ENCODE data around the gene SH3RF3. TPM values are rescaled to one million over a fixed set of nuclear protein-coding genes. Genes with fewer than 3 reads are reported as not detected.
"Not testable (repeated sequence)": the region's sequence is repeated elsewhere in the genome, so short reads cannot be mapped to it uniquely, and the experiment has no call there.

The SH3RF3 gene
- total and polyA plus RNA-seq, 5 donors: 5.7 to 8.8 (median 8.1) TPM

DNA sequence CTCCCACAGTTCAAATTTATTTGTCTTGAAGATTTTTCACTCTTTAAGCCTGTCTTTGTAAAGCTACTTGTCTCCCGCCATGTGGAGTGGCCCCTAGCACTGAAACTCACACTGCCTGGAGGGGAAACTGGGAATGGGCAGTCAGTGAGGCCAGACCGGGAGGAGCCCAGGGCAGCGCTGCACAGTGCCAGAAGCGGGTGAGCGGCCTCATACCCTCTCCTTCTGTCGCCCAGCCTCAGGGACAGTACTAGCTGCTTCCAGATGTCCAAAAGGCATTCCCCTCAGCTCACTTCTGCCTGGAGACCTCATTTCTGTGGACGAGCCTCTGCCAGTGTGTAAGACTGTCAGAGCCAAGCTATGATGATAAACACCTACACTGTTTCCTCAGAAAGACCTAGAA is 404.8 kb downstream of the SH3RF3 start:
- 83% methylated on average over 7 of the region's 7 CpGs for WGBS
- intact Hi-C loops (cut with DNase I): no loop called here
- Histone ChIP-seq H3K4me1 (ENCODE audit: control insufficient read depth, insufficient read depth, low read length) (no peaks in the 10 kb centered on the region), H3K4me3 (ENCODE audit: low read length) (no peak overlapping the region), H3K9me3 (ENCODE audit: control insufficient read depth, low read length) (no peaks in the 10 kb centered on the region), H3K27me3 (ENCODE audit: control insufficient read depth, insufficient read depth) (no peaks in the 10 kb centered on the region), H3K27ac (ENCODE audit: low read length) (no peak overlapping the region)
- no peak for ATAC-seq
- peak in 1 of 3 donors; percentile 5 for DNase-seq

DNA sequence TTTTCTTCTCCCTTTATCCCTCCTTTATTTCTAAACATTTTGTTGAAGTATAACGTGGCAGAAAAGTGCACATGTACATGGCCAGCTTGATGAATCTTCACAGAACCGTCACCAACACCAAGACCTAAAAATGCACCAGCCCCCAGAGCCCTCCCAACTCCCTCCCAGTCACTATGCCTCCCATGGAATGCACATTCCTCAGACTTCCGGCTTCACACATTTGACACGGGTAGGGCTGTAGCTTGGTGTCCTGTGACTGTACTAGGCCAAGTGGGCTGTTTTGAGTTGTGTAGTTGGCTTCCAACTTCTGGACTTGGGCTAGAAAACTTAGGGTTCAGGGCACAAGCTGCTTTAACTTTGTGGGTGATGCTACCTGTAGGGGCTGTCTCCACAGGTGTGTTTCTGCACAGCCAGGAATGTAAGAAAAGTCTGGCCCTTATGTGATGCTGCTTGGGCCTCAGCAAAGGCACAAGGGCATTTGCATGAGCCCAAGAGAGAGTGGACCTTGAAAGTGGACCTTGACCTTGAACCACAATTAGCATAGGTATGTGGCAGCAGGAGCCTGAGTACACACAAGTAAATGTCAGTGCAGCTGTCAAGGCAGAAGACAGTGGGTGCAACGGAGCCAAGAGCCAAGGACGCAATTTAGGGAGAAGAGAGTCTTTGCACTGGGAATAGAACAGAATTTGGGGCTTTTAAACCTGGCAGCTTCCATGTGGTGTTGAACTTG is 406.4 kb downstream of the SH3RF3 start:
- no peak overlapping the region for H3K4me3 ChIP-seq (ENCODE audit: low read length)
- peak in 1 of 3 donors; percentile 7 for DNase-seq

DNA sequence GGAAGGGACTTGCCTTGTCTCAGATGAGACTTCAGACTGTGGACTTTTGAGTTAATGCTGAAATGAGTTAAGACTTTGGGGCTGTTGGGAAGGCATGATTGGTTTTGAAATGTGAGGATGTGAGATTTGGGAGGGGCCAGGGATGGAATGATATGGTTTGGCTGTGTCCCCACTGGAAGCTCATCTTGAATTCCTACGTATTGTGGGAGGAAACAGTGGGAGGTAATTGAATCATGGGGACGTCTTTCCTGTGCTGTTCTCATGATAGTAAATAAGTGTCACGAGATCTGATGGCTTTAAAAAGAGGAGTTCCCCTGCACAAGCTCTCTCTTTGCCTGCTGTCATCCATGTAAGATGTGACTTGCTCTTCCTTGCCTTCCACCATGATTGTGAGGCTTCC is 407.6 kb downstream of the SH3RF3 start:
- H3K9me3 ChIP-seq (ENCODE audit: control insufficient read depth, low read length); H3K27ac ChIP-seq (ENCODE audit: low read length); DNase-seq; ATAC-seq; intact Hi-C loops (cut with DNase I); H3K4me3 ChIP-seq (ENCODE audit: low read length); H3K4me1 ChIP-seq (ENCODE audit: control insufficient read depth, insufficient read depth, low read length); H3K27me3 ChIP-seq (ENCODE audit: control insufficient read depth, insufficient read depth): not testable (repeated sequence)
- 40% methylated on average over 3 of the region's 3 CpGs for WGBS

More for the DNA sequence above, 406.4 kb downstream of the SH3RF3 start:
- intact Hi-C loops (cut with DNase I): no loop called here
- H3K27ac ChIP-seq (ENCODE audit: low read length): no peak overlapping the region
- no peaks in the 10 kb centered on the region for H3K4me1 ChIP-seq (ENCODE audit: control insufficient read depth, insufficient read depth, low read length)
- no peaks in the 10 kb centered on the region for H3K27me3 ChIP-seq (ENCODE audit: control insufficient read depth, insufficient read depth)
- ATAC-seq: no peak
- H3K9me3 ChIP-seq (ENCODE audit: control insufficient read depth, low read length): no peaks in the 10 kb centered on the region
- WGBS: 52% methylated on average over 6 of the region's 6 CpGs

DNA sequence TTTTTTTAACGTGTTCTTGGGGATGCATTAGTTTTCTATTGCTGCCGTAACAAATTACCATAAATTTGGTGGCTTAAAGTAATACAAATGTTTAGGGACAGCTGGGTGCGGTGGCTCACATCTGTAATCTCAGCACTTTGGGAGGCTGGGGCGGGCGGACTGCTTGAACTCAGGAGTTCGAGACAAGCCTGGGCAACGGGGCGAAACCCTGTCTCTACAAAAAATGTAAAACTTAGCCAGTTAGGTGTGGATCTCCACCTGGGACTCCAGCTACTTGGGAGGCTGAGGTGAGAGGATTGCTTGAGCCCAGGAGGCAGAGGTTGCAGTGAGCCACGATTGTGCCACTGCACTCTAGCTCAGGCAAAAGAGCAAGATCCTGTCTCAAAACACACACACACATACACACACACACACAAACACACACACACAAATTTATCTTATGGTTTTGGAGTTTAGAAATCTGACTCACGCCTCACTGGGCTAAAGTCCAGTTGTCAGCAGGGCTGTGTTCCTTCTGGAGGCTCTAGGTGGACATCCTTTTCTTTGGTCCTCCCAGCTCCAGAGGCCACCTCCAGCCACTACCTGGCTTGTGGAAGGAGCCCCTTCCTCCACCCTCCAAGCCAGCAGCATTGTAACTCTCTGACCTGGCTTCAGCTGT is 408.7 kb downstream of the SH3RF3 start:
- DNase-seq: no peak
- no peak for ATAC-seq
- H3K27ac ChIP-seq (ENCODE audit: low read length): no peak overlapping the region
- intact Hi-C loops (cut with DNase I): no loop called here
- 81% methylated on average over 10 of the region's 10 CpGs for WGBS
- H3K27me3 ChIP-seq (ENCODE audit: control insufficient read depth, insufficient read depth): no peaks in the 10 kb centered on the region
- H3K4me1 ChIP-seq (ENCODE audit: control insufficient read depth, insufficient read depth, low read length): no peaks in the 10 kb centered on the region
- H3K9me3 ChIP-seq (ENCODE audit: control insufficient read depth, low read length): no peaks in the 10 kb centered on the region
- H3K4me3 ChIP-seq (ENCODE audit: low read length): no peak overlapping the region

DNA sequence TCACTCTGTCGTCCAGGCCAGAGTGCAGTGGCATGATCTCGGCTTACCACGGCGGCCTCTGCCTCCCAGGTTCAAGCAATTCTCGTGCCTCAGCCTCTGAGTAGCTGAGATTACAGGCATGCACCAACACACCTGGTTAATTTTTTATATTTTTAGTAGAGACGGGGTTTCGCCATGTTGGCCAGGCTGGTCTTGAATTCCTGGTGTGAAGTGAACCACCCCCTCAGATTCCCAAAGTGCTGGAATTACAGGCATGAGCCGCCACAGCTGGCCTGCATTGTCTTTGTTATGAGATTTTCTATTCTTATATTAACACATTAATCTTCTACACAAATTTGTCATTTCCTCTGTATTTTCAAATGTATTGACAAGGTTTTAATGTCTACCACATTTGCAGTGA is 409.5 kb downstream of the SH3RF3 start:
- intact Hi-C loops (cut with DNase I): no loop called here
- 71% methylated on average over 8 of the region's 8 CpGs for WGBS
- no peaks in the 10 kb centered on the region for H3K27me3 ChIP-seq (ENCODE audit: control insufficient read depth, insufficient read depth)
- no peaks in the 10 kb centered on the region for H3K9me3 ChIP-seq (ENCODE audit: control insufficient read depth, low read length)
- ATAC-seq: no peak
- H3K27ac ChIP-seq (ENCODE audit: low read length): no peak overlapping the region
- H3K4me3 ChIP-seq (ENCODE audit: low read length): no peak overlapping the region
- DNase-seq: no peak
- no peaks in the 10 kb centered on the region for H3K4me1 ChIP-seq (ENCODE audit: control insufficient read depth, insufficient read depth, low read length)

DNA sequence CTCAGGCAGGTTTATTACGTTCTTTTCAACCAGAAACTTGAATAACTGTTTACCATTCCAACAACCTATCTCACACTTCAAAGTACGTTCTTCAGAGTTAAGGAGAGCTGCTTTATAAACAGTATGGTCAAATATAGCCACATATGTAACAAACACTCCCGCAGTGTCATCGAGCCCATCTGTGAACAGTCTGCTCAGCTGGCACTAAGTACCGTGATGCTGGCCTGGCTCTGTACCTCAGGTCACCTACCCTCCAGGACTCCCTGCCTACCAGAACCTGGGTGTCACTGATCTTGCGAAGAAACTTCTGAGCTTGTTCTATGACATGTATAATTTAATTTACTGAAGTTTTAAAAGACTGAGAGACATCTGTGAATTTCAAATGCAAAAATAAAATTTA is 413.4 kb downstream of the SH3RF3 start:
- no peaks in the 10 kb centered on the region for H3K27me3 ChIP-seq (ENCODE audit: control insufficient read depth, insufficient read depth)
- no peak overlapping the region for H3K4me3 ChIP-seq (ENCODE audit: low read length)
- 68% methylated on average over 6 of the region's 6 CpGs for WGBS
- intact Hi-C loops (cut with DNase I): loop anchor here in 1 of 4 donors (10.0 kb wide), 1 partner anchor 182 kb away; no protein-coding TSS in a partner anchor
- H3K9me3 ChIP-seq (ENCODE audit: control insufficient read depth, low read length): no peaks in the 10 kb centered on the region
- no peaks in the 10 kb centered on the region for H3K4me1 ChIP-seq (ENCODE audit: control insufficient read depth, insufficient read depth, low read length)
- ATAC-seq: peak in 1 of 2 donors; percentile 31
- DNase-seq: no peak
- no peak overlapping the region for H3K27ac ChIP-seq (ENCODE audit: low read length)

DNA sequence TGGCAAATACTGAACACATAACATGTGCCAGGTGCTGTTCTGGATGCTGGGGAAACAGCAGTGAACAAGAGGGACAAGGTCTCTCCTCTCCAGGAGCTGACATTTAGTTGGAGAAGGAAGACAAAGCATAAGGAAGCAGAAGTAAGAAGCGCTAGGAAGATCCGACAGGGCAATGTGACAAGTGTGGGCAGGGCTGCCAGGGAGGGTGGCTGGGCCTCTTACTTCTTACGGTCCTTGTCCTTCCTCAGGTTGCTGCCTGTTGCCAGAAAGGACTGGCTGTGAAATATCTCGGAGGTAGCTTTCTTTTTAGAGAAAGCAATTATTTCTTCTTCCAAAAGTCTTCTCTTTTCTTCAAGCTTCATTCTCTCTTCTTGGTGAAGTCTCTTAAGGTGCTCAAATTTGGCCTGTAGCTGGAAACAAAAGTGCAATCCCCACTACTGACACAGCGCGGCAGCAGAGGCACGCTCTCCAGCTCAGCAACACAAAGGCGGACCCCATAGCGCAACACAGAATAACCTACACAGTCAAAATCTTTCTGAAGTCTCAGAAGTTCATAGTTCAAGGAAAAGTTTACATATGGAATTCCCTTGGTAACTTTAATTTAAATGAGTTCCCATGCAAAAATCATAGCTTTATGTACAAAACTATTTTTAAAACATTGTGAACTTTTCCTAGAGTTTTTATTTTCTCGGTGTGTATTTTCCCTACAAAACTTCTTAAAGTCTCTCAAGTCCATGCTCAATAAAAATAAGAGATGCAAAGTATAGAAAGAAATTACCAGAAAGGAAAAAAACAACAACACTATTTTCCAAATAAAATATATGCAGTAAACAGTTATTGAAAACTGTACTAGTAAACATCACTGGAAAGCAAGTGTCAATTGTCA is 417.1 kb downstream of the SH3RF3 start:
- H3K4me1 ChIP-seq (ENCODE audit: control insufficient read depth, insufficient read depth, low read length): no peaks in the 10 kb centered on the region
- WGBS: 31% methylated on average over 10 of the region's 10 CpGs
- intact Hi-C loops (cut with DNase I): loop anchor here in 3 of 4 donors (5.0 to 10.0 kb wide), 4 partner anchors 66 to 186 kb away; partner anchors contain the start of genes SEPTIN10 (in 1 of the 3) and SOWAHC (in 1 of the 3)
- H3K27ac ChIP-seq (ENCODE audit: low read length): no peak overlapping the region
- H3K27me3 ChIP-seq (ENCODE audit: control insufficient read depth, insufficient read depth): no peaks in the 10 kb centered on the region
- DNase-seq: peak; percentile 63 to 88 (median 83)
- ATAC-seq: peak; percentile 84 to 87
- no peak overlapping the region for H3K4me3 ChIP-seq (ENCODE audit: low read length)
- no peaks in the 10 kb centered on the region for H3K9me3 ChIP-seq (ENCODE audit: control insufficient read depth, low read length)

DNA sequence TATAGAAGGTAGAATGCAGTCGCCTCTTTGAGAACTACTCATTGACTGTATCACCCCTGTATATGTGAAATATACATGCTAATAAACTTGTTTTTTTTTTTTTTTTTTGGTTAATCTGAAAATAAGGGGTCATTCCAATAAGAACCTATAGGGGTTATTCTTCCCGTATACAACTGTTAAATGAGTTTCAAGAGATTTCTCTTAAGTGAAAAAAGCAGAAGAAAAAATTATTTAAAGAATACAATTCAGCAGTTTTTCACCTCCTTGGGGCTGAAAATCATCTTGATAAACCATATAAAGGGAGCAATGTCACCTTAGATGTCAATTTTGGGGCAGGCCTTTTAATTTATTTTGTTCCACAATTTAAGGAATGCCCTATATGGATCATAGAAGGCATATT is 418.3 kb downstream of the SH3RF3 start:
- ATAC-seq (no peak), DNase-seq (no peak)
- Histone ChIP-seq H3K4me3 (ENCODE audit: low read length) (no peak overlapping the region), H3K27ac (ENCODE audit: low read length) (no peak overlapping the region), H3K27me3 (ENCODE audit: control insufficient read depth, insufficient read depth) (no peaks in the 10 kb centered on the region), H3K9me3 (ENCODE audit: control insufficient read depth, low read length) (no peaks in the 10 kb centered on the region), H3K4me1 (ENCODE audit: control insufficient read depth, insufficient read depth, low read length) (no peaks in the 10 kb centered on the region)
- whole genome bisulfite sequencing: 88% methylated on average over 2 of the region's 2 CpGs
- intact Hi-C loops (cut with DNase I): loop anchor here in 3 of 4 donors (5.0 to 10.0 kb wide), 4 partner anchors 65 to 185 kb away; partner anchors contain the start of genes SEPTIN10 (in 1 of the 3) and SOWAHC (in 1 of the 3)

DNA sequence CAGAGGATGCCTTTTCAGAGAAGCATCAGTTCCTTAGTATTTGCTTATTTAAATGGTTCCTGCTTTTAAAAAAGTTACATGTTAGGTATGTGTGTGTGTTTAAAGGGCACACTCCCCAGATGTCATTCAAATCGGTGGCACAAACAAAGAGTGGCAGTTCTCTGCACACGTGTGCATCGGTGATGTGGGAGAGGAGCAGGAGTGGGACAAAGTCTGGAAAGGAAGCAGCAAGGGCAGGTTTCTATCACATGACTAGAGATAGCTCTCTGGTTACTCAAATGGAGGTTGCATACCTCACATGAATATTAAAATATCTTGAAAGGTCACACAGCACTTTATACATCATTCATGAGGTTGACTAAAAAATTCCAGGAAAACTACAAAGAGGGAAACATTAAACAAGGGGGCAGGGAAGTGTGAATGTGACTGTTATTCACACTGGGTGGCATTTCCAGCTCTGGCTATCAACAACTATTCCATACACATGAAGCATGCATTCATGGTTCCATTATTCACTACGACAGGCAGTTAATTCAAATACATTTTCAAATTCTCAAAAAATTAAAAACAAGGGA is 420.1 kb downstream of the SH3RF3 start:
- Histone ChIP-seq H3K4me3 (ENCODE audit: low read length) (no peak overlapping the region), H3K9me3 (ENCODE audit: control insufficient read depth, low read length) (no peaks in the 10 kb centered on the region), H3K4me1 (ENCODE audit: control insufficient read depth, insufficient read depth, low read length) (no peaks in the 10 kb centered on the region), H3K27me3 (ENCODE audit: control insufficient read depth, insufficient read depth) (no peaks in the 10 kb centered on the region), H3K27ac (ENCODE audit: low read length) (no peak overlapping the region)
- 82% methylated on average over 4 of the region's 4 CpGs for WGBS
- ATAC-seq: no peak
- DNase-seq: no peak
- intact Hi-C loops (cut with DNase I): loop anchor here in 3 of 4 donors (5.0 to 10.0 kb wide), 4 partner anchors 63 to 183 kb away; partner anchors contain the start of genes SEPTIN10 (in 1 of the 3) and SOWAHC (in 1 of the 3)
